GM12878 (cell line): ENCODE measurements around the gene SEC62. TPM values are rescaled to one million over a fixed set of nuclear protein-coding genes. Genes with fewer than 3 reads are reported as not detected.

Experiments
- CBX3 ChIP-seq: fragments of 200-600 bp; sonication (generic); IDR thresholded peaks from 2 replicates; pipeline ENCODE4 v1.6.1; 2016; ENCODE audit warnings: low read depth, borderline replicate concordance
- CREM ChIP-seq: IDR thresholded peaks from 2 replicates; pipeline ENCODE4 v1.6.1; 2014; ENCODE audit warnings: antibody characterized with exemption, low read depth
- EED ChIP-seq: sonication (generic); IDR thresholded peaks from 2 replicates; pipeline ENCODE4 v1.6.1; 2016; ENCODE audit warnings: antibody characterized with exemption, low read depth
- ETV6 ChIP-seq, 2 experiments: fragments of 450-650 bp in 1 of 2; IDR thresholded peaks in 1 of 2; conservative IDR thresholded peaks in 1 of 2; 2 replicates each; pipeline ENCODE4 v1.6.1; 2014; ENCODE audit warnings: antibody characterized with exemption in 1 of 2, borderline replicate concordance in 1 of 2, low read depth in 1 of 2, mild to moderate bottlenecking in 1 of 2, moderate library complexity in 1 of 2
- GABPA ChIP-seq: IDR thresholded peaks from 2 replicates; pipeline ENCODE4 v1.6.1; 2014; ENCODE audit warnings: antibody characterized with exemption, low read depth, mild to moderate bottlenecking, inconsistent platforms
- IKZF1 ChIP-seq: fragments of 450-650 bp; conservative IDR thresholded peaks from 2 replicates; pipeline ENCODE4 v1.6.1; 2017; ENCODE audit warnings: antibody characterized with exemption, mild to moderate bottlenecking
- IKZF2 ChIP-seq, 2 experiments: fragments of 450-650 bp; IDR thresholded peaks; 2 replicates each; pipeline ENCODE4 v1.6.1; 2017; ENCODE audit warnings: mild to moderate bottlenecking in 2 of 2, moderate library complexity in 2 of 2
- KDM1A ChIP-seq: fragments of 200-600 bp; sonication (generic); IDR thresholded peaks from 2 replicates; pipeline ENCODE4 v1.6.1; 2016; ENCODE audit warnings: borderline replicate concordance
- MEF2A ChIP-seq: IDR thresholded peaks from 2 replicates; pipeline ENCODE4 v1.6.1; 2011; ENCODE audit warnings: low read depth, mild to moderate bottlenecking, low read length, moderate library complexity; ENCODE audit not compliant: insufficient read depth
- MYB ChIP-seq: fragments of 150-350 bp; IDR thresholded peaks from 2 replicates; pipeline ENCODE4 v1.6.1; 2014; ENCODE audit warnings: mild to moderate bottlenecking, low read depth, low read length, borderline replicate concordance
- NBN ChIP-seq: fragments of 450-650 bp; IDR thresholded peaks from 2 replicates; pipeline ENCODE4 v1.6.1; 2016
- NFIC ChIP-seq: IDR thresholded peaks from 2 replicates; pipeline ENCODE4 v1.6.1; 2012; ENCODE audit warnings: low read depth, mild to moderate bottlenecking, inconsistent platforms, low read length, moderate library complexity
- NR2F1 ChIP-seq: fragments of 450-650 bp; conservative IDR thresholded peaks from 2 replicates; pipeline ENCODE4 v1.6.1; 2017; ENCODE audit warnings: mild to moderate bottlenecking
- POLR2A ChIP-seq: IDR thresholded peaks from 2 replicates; pipeline ENCODE4 v1.6.1; 2011; ENCODE audit warnings: low read depth, mild to moderate bottlenecking, low read length
- SIN3A ChIP-seq: IDR thresholded peaks from 2 replicates; pipeline ENCODE4 v1.6.1; 2012; ENCODE audit warnings: low read depth, low read length, improper control_type of control experiment
- SMARCA5 ChIP-seq: fragments of 450-650 bp; IDR thresholded peaks from 2 replicates; pipeline ENCODE4 v1.6.1; 2017; ENCODE audit warnings: mild to moderate bottlenecking
- SUZ12 ChIP-seq: fragments of 200-600 bp; sonication (generic); IDR thresholded peaks from one replicate; pipeline ENCODE4 v1.6.1; 2018; ENCODE audit warnings: antibody characterized with exemption, mild to moderate bottlenecking; ENCODE audit not compliant: unreplicated experiment
- YY1 ChIP-seq: IDR thresholded peaks from 2 replicates; pipeline ENCODE4 v1.6.1; 2011; ENCODE audit warnings: low read depth, mild to moderate bottlenecking, low read length
- ZZZ3 ChIP-seq: IDR thresholded peaks from 2 replicates; pipeline ENCODE4 v1.6.1; 2011; ENCODE audit warnings: low read depth; ENCODE audit not compliant: control insufficient read depth, insufficient read length
- polyA plus RNA-seq, 11 experiments: library from polyadenylated mRNA; depleted of rRNA in 4 of 11; unstranded in 6 of 11; stranded (reverse) in 5 of 11; fragments of >200 nt; fragmentation: Nextera tagmentation in 4 of 11; fragmentation: Illumina TruSeq in 1 of 11; extraction: Ambion mirVana in 4 of 11; extraction: Trizol in 1 of 11; gene quantifications; 1 replicate in 1 of 11; 2 replicates in 10 of 11; pipeline versions ENCODE4 v1.2.1 to v1.2.3, GENCODE V29; 2011 to 2016; ENCODE audit warnings: inconsistent platforms in 2 of 11, missing spikeins in 2 of 11, low read depth in 1 of 11
- total RNA-seq, 4 experiments: library from RNA; depleted of rRNA in 3 of 4; stranded (reverse); fragments of >200 nt in 3 of 4; fragmentation: Illumina TruSeq in 1 of 4; extraction: Trizol in 1 of 4; gene quantifications; 2 replicates each; pipeline versions ENCODE4 v1.2.1 to v1.2.3, GENCODE V29; 2013 to 2021
- TF ChIP-seq, protein P1 (sequence below): IDR thresholded peaks from 2 replicates; pipeline ENCODE4 v1.6.1; 2011; ENCODE audit warnings: mild to moderate bottlenecking, low read depth, low read length, moderate library complexity; ENCODE audit not compliant: insufficient replicate concordance
- TF ChIP-seq, protein P2 (sequence below): fragments of 450-650 bp; IDR thresholded peaks from 2 replicates; pipeline ENCODE4 v1.6.1; 2017; ENCODE audit warnings: mild to moderate bottlenecking, low read depth, inconsistent platforms; ENCODE audit not compliant: poor library complexity, severe bottlenecking
- TF ChIP-seq, protein P3 (sequence below): IDR thresholded peaks from 2 replicates; pipeline ENCODE4 v1.6.1; 2012; ENCODE audit warnings: low read depth, low read length, improper control_type of control experiment
- TF ChIP-seq, protein P4 (sequence below): IDR thresholded peaks from 2 replicates; pipeline ENCODE4 v1.6.1; 2012; ENCODE audit warnings: low read depth, low read length, improper control_type of control experiment

Gene SEC62
- total and polyA plus RNA-seq, 10 of the 15 experiments (the other 5 are each of a cell fraction or from before 2014, with no cell fraction given) = 25.6 to 270 (median 94.8) TPM

DNA sequence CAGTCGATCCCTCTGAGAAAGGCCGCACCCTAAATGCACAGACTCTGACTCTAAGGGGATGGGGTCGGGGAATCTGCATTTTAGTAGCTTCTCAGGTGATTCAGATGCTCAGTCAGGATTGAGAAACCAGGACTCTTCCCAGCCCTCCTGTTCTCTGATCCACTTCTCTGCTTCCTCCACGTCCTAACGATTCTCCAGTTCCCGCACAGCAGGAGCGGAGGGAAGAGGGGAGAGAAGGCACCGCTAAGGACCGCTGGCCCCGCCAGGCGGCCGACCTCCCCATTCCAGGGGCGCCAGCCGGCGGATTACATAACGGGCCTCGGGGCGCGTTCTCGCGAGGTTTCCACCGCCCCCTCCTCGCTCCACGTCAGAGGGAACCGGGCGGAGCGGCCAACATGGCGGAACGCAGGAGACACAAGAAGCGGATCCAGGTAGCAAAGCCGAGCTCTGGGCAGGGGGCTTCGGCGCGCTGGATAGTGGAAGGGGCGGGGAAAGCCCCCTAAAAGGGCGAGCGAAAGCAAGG, at the start of gene SEC62 (continued):
- TF ChIP-seq CREM (peak; percentile 94), EED (peak; percentile 92), YY1 (peak; percentile 99), CBX3 (no peak), SMARCA5 (peak; percentile 68), POLR2A (peak; percentile 95), NR2F1 (0 out of 2 replicates have a peak, but pooled peaks have one; percentile 6), SUZ12 (no peak), SIN3A (no peak), IKZF2 (IDR thresholded peaks at IDR 0.05) (peak; percentile 80 to 86), NFIC (peak; percentile 14; the same call in 1 of the 2 replicates), ZZZ3 (no peak), IKZF1 (peak; percentile 92), MYB (no peak), KDM1A (no peak), NBN (peak; percentile 71; the same call in 1 of the 2 replicates), ETV6 (conservative IDR thresholded peaks at IDR 0.05 in 1 of 2, IDR thresholded peaks at IDR 0.05 in 1 of 2; ENCODE audit: borderline replicate concordance in 1 of 2, low read depth in 1 of 2) (no peak; a peak in 1 of 4 replicates), GABPA (no peak), MEF2A (0 out of 2 replicates have a peak, but pooled peaks have one; percentile 45)
- TF ChIP-seq, protein P1, sequence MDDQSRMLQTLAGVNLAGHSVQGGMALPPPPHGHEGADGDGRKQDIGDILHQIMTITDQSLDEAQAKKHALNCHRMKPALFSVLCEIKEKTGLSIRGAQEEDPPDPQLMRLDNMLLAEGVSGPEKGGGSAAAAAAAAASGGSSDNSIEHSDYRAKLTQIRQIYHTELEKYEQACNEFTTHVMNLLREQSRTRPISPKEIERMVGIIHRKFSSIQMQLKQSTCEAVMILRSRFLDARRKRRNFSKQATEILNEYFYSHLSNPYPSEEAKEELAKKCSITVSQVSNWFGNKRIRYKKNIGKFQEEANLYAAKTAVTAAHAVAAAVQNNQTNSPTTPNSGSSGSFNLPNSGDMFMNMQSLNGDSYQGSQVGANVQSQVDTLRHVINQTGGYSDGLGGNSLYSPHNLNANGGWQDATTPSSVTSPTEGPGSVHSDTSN = no peak
- TF ChIP-seq, protein P2, sequence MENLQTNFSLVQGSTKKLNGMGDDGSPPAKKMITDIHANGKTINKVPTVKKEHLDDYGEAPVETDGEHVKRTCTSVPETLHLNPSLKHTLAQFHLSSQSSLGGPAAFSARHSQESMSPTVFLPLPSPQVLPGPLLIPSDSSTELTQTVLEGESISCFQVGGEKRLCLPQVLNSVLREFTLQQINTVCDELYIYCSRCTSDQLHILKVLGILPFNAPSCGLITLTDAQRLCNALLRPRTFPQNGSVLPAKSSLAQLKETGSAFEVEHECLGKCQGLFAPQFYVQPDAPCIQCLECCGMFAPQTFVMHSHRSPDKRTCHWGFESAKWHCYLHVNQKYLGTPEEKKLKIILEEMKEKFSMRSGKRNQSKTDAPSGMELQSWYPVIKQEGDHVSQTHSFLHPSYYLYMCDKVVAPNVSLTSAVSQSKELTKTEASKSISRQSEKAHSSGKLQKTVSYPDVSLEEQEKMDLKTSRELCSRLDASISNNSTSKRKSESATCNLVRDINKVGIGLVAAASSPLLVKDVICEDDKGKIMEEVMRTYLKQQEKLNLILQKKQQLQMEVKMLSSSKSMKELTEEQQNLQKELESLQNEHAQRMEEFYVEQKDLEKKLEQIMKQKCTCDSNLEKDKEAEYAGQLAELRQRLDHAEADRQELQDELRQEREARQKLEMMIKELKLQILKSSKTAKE = peak; percentile 26
- TF ChIP-seq, protein P3, sequence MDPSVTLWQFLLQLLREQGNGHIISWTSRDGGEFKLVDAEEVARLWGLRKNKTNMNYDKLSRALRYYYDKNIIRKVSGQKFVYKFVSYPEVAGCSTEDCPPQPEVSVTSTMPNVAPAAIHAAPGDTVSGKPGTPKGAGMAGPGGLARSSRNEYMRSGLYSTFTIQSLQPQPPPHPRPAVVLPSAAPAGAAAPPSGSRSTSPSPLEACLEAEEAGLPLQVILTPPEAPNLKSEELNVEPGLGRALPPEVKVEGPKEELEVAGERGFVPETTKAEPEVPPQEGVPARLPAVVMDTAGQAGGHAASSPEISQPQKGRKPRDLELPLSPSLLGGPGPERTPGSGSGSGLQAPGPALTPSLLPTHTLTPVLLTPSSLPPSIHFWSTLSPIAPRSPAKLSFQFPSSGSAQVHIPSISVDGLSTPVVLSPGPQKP = no peak
- TF ChIP-seq, protein P4, sequence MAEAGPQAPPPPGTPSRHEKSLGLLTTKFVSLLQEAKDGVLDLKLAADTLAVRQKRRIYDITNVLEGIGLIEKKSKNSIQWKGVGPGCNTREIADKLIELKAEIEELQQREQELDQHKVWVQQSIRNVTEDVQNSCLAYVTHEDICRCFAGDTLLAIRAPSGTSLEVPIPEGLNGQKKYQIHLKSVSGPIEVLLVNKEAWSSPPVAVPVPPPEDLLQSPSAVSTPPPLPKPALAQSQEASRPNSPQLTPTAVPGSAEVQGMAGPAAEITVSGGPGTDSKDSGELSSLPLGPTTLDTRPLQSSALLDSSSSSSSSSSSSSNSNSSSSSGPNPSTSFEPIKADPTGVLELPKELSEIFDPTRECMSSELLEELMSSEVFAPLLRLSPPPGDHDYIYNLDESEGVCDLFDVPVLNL = no peak
